ENCODE results near the gene RGS4. TPM values are rescaled to one million over a fixed set of nuclear protein-coding genes. Genes with fewer than 3 reads are reported as not detected.

The RGS4 gene
- total RNA-seq (2014; rRNA removed; shearing (Covaris generic); ENCODE audit: low replicate concordance) = 6.4 and 10.4 TPM in 2 replicates

GRCh38 chr1:163069142-163069541 is at the start of gene RGS4:
Gene RGS4, plus strand, starts transcription at chr1:163069361. Its CDS starts 124 bp downstream, at chr1:163069485.
- Histone ChIP-seq H3K27me3 (peaks cover 9% of the 10 kb centered on the region; the same call in 1 of the 2 replicates), H3K4me3 (no peak within 1 kb of the TSS), H3K9me3 (no peaks in the 10 kb centered on the region), H3K36me3 (no peaks in the 10 kb centered on the region)
- DNase-seq = peak; percentile 52

- no peak for DNase-seq
- H3K9me3 ChIP-seq = peaks cover 10% of the 10 kb centered on the region
- H3K27me3 ChIP-seq = no peaks in the 10 kb centered on the region
- no peaks in the 10 kb centered on the region for H3K36me3 ChIP-seq
- H3K4me3 ChIP-seq = no peak overlapping the region
Observed at GRCh38 chr1:163022129-163022528, 47.0 kb upstream of the RGS4 start.

GRCh38 chr1:163027610-163028009 is 41.6 kb upstream of the RGS4 start:
- Histone ChIP-seq H3K27me3 (no peaks in the 10 kb centered on the region), H3K36me3 (no peaks in the 10 kb centered on the region), H3K4me3 (no peak overlapping the region), H3K9me3 (peaks cover under 1% of the 10 kb centered on the region)
- no peak for DNase-seq

GRCh38 chr1:163029901-163030300 is 39.3 kb upstream of the RGS4 start:
- H3K4me3 ChIP-seq = no peak overlapping the region
- no peaks in the 10 kb centered on the region for H3K36me3 ChIP-seq
- no peak for DNase-seq
- no peaks in the 10 kb centered on the region for H3K9me3 ChIP-seq
- H3K27me3 ChIP-seq = no peaks in the 10 kb centered on the region

GRCh38 chr1:163035446-163036249 is 33.5 kb upstream of the RGS4 start:
- Histone ChIP-seq H3K9me3 (no peaks in the 10 kb centered on the region), H3K36me3 (no peaks in the 10 kb centered on the region), H3K27me3 (no peaks in the 10 kb centered on the region), H3K4me3 (no peak overlapping the region)
- peak; percentile 73 for DNase-seq

- no peak for DNase-seq
- Histone ChIP-seq H3K4me3 (no peak overlapping the region), H3K36me3 (no peaks in the 10 kb centered on the region), H3K27me3 (no peaks in the 10 kb centered on the region), H3K9me3 (no peaks in the 10 kb centered on the region)
Observed at GRCh38 chr1:163036671-163037070, 32.5 kb upstream of the RGS4 start.

- DNase-seq = no peak
- no peaks in the 10 kb centered on the region for H3K36me3 ChIP-seq
- H3K4me3 ChIP-seq = no peak overlapping the region
- H3K9me3 ChIP-seq = no peaks in the 10 kb centered on the region
- no peaks in the 10 kb centered on the region for H3K27me3 ChIP-seq
Observed at GRCh38 chr1:163038928-163039706, 30.0 kb upstream of the RGS4 start.

GRCh38 chr1:163039707-163040093 is 29.5 kb upstream of the RGS4 start:
- Histone ChIP-seq H3K36me3 (no peaks in the 10 kb centered on the region), H3K9me3 (no peaks in the 10 kb centered on the region), H3K4me3 (no peak overlapping the region), H3K27me3 (no peaks in the 10 kb centered on the region)
- DNase-seq = no peak

- no peak overlapping the region for H3K4me3 ChIP-seq
- no peak for DNase-seq
- H3K9me3 ChIP-seq = no peaks in the 10 kb centered on the region
- no peaks in the 10 kb centered on the region for H3K36me3 ChIP-seq
- H3K27me3 ChIP-seq = no peaks in the 10 kb centered on the region
Observed at GRCh38 chr1:163046071-163046470, 23.1 kb upstream of the RGS4 start.

GRCh38 chr1:163047951-163048659 is 21.1 kb upstream of the RGS4 start:
- DNase-seq = no peak
- H3K36me3 ChIP-seq = no peaks in the 10 kb centered on the region

GRCh38 chr1:163048869-163049268 is 20.3 kb upstream of the RGS4 start:
- Histone ChIP-seq H3K36me3 (no peaks in the 10 kb centered on the region), H3K4me3 (no peak overlapping the region), H3K27me3 (no peaks in the 10 kb centered on the region), H3K9me3 (no peaks in the 10 kb centered on the region)
- DNase-seq = no peak

More at GRCh38 chr1:163047951-163048659, 21.1 kb upstream of the RGS4 start:
- H3K9me3 ChIP-seq = no peaks in the 10 kb centered on the region
- no peaks in the 10 kb centered on the region for H3K27me3 ChIP-seq
- H3K4me3 ChIP-seq = no peak overlapping the region

- no peak overlapping the region for H3K4me3 ChIP-seq
- H3K36me3 ChIP-seq = no peaks in the 10 kb centered on the region
- H3K9me3 ChIP-seq = no peaks in the 10 kb centered on the region
- DNase-seq = no peak
- no peaks in the 10 kb centered on the region for H3K27me3 ChIP-seq
Observed at GRCh38 chr1:163049296-163049695, 19.9 kb upstream of the RGS4 start.

GRCh38 chr1:163050496-163050895 is 18.7 kb upstream of the RGS4 start:
- no peaks in the 10 kb centered on the region for H3K27me3 ChIP-seq
- no peaks in the 10 kb centered on the region for H3K36me3 ChIP-seq
- H3K9me3 ChIP-seq = no peaks in the 10 kb centered on the region
- DNase-seq = no peak
- no peak overlapping the region for H3K4me3 ChIP-seq

GRCh38 chr1:163054181-163054591 is 15.0 kb upstream of the RGS4 start:
- H3K27me3 ChIP-seq = no peaks in the 10 kb centered on the region
- no peaks in the 10 kb centered on the region for H3K9me3 ChIP-seq
- no peaks in the 10 kb centered on the region for H3K36me3 ChIP-seq
- no peak overlapping the region for H3K4me3 ChIP-seq
- DNase-seq = no peak

- Histone ChIP-seq H3K27me3 (no peaks in the 10 kb centered on the region), H3K4me3 (no peak overlapping the region), H3K9me3 (no peaks in the 10 kb centered on the region), H3K36me3 (no peaks in the 10 kb centered on the region)
- no peak for DNase-seq
Observed at GRCh38 chr1:163055005-163055404, 14.2 kb upstream of the RGS4 start.

GRCh38 chr1:163055531-163055930 is 13.6 kb upstream of the RGS4 start:
- no peak for DNase-seq
- Histone ChIP-seq H3K27me3 (no peaks in the 10 kb centered on the region), H3K9me3 (no peaks in the 10 kb centered on the region), H3K4me3 (no peak overlapping the region), H3K36me3 (no peaks in the 10 kb centered on the region)

- no peak for DNase-seq
- H3K27me3 ChIP-seq = no peaks in the 10 kb centered on the region
- no peaks in the 10 kb centered on the region for H3K9me3 ChIP-seq
- H3K36me3 ChIP-seq = no peaks in the 10 kb centered on the region
- H3K4me3 ChIP-seq = no peak overlapping the region
Observed at GRCh38 chr1:163056831-163057230, 12.3 kb upstream of the RGS4 start.

Measured in MG63 (cell line).